Subcutaneous adipose tissue (tissue), 4 donors: ENCODE measurements around the gene NOS1AP. TPM values are rescaled to one million over a fixed set of nuclear protein-coding genes. Genes with fewer than 3 reads are reported as not detected.

ENCODE experiments used
- CTCF ChIP-seq: fragments of 450-650 bp; IDR thresholded peaks from one replicate; pipeline ENCODE4 v1.5.1; 2016; ENCODE audit warnings: low read depth, mild to moderate bottlenecking, control low read depth, antibody characterized with exemption, moderate library complexity
- total RNA-seq, 4 donors: library from RNA; depleted of rRNA; stranded (reverse); fragments of >200 nt; gene quantifications; one replicate each; pipeline ENCODE4 v1.1.0, GENCODE V29; 2016

The NOS1AP gene
- total RNA-seq, 4 donors from 2014 or later = 0.51 to 5.1 (median 0.96) TPM

- no peak for TF ChIP-seq CTCF
These were observed 89.3 kb downstream of the NOS1AP start for GRCh38 chr1:162158624-162159271.

- no peak for TF ChIP-seq CTCF
These were observed 90.0 kb downstream of the NOS1AP start for GRCh38 chr1:162159515-162159914.

- no peak for TF ChIP-seq CTCF
These were observed 92.5 kb downstream of the NOS1AP start for GRCh38 chr1:162161916-162162550.

- no peak for TF ChIP-seq CTCF
These were observed 96.0 kb downstream of the NOS1AP start for GRCh38 chr1:162165528-162165927.

- TF ChIP-seq CTCF = no peak
These were observed 97.6 kb downstream of the NOS1AP start for GRCh38 chr1:162166917-162167615.

GRCh38 chr1:162168261-162168660 is 98.8 kb downstream of the NOS1AP start:
- TF ChIP-seq CTCF = no peak

- TF ChIP-seq CTCF = no peak
These were observed 99.7 kb downstream of the NOS1AP start for GRCh38 chr1:162169031-162169790.
